GM18526 (cell line): ENCODE measurements around the gene SLC16A3.

ENCODE experiments used
- POLR2A ChIP-seq: IDR thresholded peaks from 3 replicates; pipeline ENCODE4 v1.6.1; 2011; ENCODE audit not compliant: insufficient read length; ENCODE audit errors: extremely low read depth

SLC16A3 gene

GRCh38 chr17:82237083-82237745, 8.4 kb downstream of the SLC16A3 start:
- no peak for TF ChIP-seq POLR2A

GRCh38 chr17:82237746-82238471, 9.1 kb downstream of the SLC16A3 start:
- TF ChIP-seq POLR2A: no peak

GRCh38 chr17:82238472-82239201, 9.8 kb downstream of the SLC16A3 start:
- no peak for TF ChIP-seq POLR2A

- TF ChIP-seq POLR2A: no peak
These were observed 10.6 kb downstream of the SLC16A3 start for GRCh38 chr17:82239401-82239925.

- TF ChIP-seq POLR2A: no peak
These were observed 11.2 kb downstream of the SLC16A3 start for GRCh38 chr17:82239926-82240505.

- peak; percentile 10 for TF ChIP-seq POLR2A
These were observed 11.8 kb downstream of the SLC16A3 start for GRCh38 chr17:82240506-82241182.

- no peak for TF ChIP-seq POLR2A
These were observed 12.5 kb downstream of the SLC16A3 start for GRCh38 chr17:82241183-82241925.

GRCh38 chr17:82241926-82242697, 13.3 kb downstream of the SLC16A3 start:
- TF ChIP-seq POLR2A: no peak

- TF ChIP-seq POLR2A: no peak
These were observed 13.8 kb downstream of the SLC16A3 start for GRCh38 chr17:82242698-82242976.

GRCh38 chr17:82242977-82243647, 14.3 kb downstream of the SLC16A3 start:
- TF ChIP-seq POLR2A: no peak

GRCh38 chr17:82243648-82244412, 15.0 kb downstream of the SLC16A3 start:
- TF ChIP-seq POLR2A: no peak

- no peak for TF ChIP-seq POLR2A
These were observed 15.7 kb downstream of the SLC16A3 start for GRCh38 chr17:82244413-82245133.
